Adipose tissue (tissue), 3 donors: ENCODE data around the gene FRMPD1. TPM values are rescaled to one million over a fixed set of nuclear protein-coding genes. Genes with fewer than 3 reads are reported as not detected.
"Not testable (repeated sequence)": the region's sequence is repeated elsewhere in the genome, so short reads cannot be mapped to it uniquely, and the experiment has no call there.

Experiments used
- H3K27ac ChIP-seq: one replicate; pipeline ENCODE4 v1.5.1; 2013; ENCODE audit warnings: low read depth, low read length
- WGBS, 3 donors: extraction: QIAGEN DNeasy Blood & Tissue Kit; methylation state at CpG; one replicate each; pipeline ENCODE4 v1.1.7; 2013; 5-methylcytosine and 5-hydroxymethylcytosine counted together
- polyA plus RNA-seq, 3 donors: library from polyadenylated mRNA; stranded (reverse); fragments of 200-250 nt; gene quantifications; one replicate each; pipeline ENCODE4 v1.2.3, GENCODE V29; 2013
- donor health status: healthy with polysubstance abuse.
- donor health status: Bipolar disorder and iron deficiency.
- donor health status: healthy.

FRMPD1 gene, protein sequence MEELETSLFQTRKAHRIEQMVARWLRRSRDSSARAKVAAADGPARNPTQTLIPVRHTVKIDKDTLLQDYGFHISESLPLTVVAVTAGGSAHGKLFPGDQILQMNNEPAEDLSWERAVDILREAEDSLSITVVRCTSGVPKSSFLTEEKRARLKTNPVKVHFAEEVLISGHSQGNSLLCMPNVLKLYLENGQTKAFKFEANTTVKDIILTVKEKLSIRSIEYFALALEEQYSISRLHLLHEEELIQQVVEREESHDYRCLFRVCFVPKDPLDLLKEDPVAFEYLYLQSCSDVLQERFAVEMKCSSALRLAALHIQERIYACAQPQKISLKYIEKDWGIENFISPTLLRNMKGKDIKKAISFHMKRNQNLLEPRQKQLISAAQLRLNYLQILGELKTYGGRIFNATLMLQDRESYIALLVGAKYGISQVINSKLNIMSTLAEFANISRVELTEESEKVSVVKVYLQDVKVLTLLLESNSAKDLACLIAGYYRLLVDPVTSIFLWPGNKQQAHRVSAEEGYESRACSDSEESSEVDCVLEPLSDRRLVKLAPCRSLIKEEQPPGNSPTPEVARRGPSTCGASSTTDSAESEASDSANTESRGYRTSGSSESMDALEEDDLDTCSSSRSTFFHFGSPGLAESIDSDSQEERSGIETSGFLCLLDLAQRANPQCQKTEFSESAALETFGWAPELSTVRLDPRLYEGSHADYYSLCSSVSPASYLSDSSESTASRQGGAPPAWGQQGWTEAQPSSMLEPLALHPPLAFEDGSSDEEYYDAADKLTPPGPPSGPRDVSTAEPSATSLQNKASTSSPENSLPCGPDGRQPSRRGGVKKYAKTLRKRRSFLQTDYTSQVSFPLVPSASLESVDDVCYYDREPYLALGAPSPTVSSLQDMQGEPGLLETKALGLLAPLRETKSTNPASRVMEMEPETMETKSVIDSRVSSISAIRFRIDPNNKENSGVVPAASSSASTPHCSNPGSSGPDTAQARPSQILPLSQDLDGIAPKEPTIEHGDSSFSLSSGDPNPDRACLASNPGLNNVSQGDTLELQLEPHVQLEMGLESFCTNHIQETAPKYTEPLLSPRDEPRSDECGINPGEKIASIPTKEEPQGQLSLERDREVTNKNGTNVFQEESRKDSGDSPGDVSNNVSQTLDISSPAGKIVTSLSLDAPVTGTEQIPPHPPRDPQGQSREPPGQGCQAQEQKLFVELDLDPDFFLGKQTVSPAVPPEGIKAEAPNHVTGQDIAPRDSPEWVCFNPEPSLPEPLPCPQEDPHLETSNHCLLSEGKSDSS (N-terminal part only)
- under 1 TPM; 0.13 to 0.22 (median 0.21) TPM for polyA plus RNA-seq

DNA sequence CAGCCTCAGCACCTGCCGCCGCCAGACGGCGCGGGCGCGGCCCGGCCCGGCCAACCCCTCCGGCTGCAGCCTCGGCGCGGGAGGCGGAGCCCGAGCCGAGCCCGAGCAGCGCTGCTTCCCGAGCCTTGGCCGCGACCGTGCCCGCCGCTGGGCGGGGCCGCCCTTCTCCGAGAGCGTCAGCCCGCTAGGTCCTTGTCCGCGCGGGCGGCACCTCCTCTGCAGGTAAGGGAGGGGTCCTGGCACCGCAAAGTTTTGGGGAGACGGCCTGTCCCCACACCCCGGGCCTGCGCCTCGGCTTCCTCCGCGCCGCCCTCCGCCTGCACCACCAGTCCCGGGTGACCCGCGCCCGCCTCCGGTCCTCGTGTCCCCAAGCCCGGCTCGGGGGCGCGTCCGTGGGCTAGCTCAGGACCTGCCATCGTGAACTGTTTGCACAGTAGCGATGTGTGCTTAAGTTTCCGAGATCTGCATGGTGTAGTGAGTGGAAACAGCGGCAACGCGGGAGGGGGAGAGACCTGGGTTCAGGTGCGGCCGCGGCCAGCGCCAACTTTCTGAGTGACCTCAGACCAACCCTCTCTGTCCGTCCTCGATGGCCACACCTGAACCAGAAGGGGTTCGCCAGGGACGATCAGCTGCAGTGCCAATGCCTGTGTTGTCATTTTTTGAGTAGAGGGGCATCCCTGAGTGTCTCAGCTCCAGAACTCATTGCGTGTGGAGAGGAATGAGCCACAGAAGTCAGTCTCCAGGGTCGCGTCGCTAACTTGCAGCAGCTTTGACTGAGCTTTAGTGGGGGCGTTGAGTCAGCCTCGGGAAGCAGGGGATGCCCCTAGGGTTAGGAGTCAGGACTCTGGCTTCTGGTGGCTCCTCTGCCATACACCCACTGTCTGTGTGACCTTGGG lies at the start of gene FRMPD1:
TSS of gene FRMPD1 (plus strand) at position 82 of the 896 bp plus-strand sequence. CDS start 41,688 bp downstream, outside the sequence.
- 1% methylated on average over 47 to 73 of the region's 73 CpGs for WGBS, 3 donors
- no peak within 1 kb of the TSS for H3K27ac ChIP-seq

DNA sequence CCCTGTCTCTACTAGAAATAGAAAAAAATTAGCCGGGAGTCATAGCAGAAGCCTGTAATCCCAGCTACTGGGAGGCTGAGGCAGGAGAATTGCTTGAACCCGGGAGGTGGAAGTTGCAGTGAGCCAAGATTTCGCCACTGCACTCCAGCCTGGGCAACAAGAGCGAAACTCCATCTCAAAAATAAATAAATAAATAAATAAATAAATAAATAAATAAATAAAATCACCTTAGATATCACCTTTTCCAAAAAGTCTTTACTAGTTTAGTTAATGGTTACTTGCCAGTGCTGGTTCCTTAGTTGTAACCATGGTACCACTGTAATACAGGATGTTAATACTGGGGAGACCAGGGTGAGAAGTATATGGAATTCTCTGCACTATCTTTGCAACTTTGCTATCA lies 48.7 kb upstream of the FRMPD1 start:
- not testable (repeated sequence) for H3K27ac ChIP-seq

DNA sequence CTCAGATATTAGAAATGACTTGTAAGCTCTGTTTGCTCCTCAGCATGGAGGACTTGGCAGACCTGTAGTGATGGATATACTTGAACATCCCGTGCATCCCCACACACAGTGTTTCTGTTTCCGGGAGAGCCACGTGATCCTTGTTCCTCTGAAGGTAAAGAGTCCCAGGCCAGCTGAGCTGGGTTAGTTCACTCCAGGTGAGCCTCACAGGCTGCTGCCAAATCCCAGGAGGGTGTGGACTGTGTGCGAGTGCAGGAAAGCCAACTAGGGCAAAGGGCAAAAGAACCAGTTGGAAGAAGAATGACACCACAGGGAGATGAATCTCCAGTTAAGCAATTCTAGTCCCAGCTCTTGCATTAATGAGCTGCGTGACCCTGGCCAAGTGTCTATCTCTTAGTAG lies 47.9 kb upstream of the FRMPD1 start:
- 20 to 45% (median 45%) methylated on average over 5 of the region's 5 CpGs for WGBS, 3 donors
- no peak overlapping the region for H3K27ac ChIP-seq

More for the DNA sequence above, 48.7 kb upstream of the FRMPD1 start:
- 79 to 90% (median 90%) methylated on average over 4 of the region's 4 CpGs for WGBS, 3 donors

DNA sequence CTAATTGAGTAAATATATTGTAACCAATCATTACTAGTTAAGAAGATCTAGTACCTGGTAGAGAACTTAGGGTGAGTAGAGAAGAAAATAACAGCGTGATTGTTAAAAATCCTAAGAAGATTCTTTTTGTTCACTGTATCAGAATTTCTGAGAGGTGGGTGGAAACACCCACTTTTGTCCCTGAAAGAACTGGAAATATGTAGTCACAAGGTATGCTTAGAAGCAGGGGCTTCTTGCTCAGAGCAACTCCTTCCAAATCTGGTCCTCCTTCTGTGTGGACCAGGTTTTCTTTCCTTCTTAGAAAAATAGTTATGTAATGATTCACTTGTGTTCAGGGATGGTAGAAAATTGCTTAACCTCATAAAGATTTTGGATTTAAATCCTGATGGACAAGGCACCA lies 46.5 kb upstream of the FRMPD1 start:
- no peak overlapping the region for H3K27ac ChIP-seq
- WGBS, 3 donors, result 84 to 91% (median 90%) methylated on average over 1 of the region's 1 CpG

DNA sequence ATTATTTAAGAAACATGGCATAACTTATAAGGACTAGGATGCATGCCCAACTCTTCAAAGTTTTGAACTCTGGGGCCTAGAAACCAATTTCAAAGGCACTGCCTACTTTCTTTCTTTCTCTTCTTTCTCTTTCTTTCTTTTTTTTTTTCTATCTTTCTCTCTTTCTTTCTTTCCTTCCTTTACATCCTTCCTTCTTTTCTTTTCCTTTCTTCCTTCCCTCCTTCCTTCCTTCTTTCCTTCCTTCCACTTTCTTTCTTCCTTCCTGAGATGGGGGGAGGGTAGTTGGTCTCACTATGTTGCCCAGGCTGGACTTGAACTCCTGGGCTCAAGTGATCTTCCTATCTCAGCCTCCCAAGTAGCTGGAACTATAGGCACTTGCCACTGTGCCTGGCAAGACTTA lies 42.5 kb upstream of the FRMPD1 start:
- H3K27ac ChIP-seq, result no peak overlapping the region

DNA sequence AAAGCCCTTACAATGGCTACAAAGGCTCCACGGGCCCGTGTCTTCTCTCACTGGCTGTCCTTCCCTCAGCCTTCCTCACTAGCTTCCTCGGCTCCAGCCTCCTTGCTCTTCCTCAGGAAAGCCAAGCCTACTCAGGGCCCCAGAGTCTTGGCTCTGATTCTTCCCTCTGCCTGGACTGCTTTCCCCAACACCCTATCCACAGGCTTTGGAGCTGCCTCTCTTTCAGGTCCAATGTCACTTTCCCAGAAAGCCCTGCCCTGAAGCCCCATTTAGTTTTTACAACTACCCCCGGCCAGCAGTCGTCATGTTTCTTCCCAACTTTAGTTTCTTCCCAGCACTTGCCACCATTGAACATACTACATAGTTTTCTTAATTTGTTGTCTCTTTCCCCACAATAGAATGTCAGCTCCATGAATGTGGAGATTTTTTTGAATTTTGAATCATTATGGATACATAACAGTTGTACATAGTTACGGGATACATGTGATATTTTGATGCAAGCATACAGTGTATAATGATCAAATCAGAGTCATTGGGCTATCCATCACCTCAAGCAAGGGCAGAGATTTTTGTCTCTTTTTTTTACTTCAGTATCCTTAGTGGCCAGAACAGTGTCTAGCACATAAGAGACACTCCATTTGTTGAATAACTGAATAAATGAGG lies 40.9 kb upstream of the FRMPD1 start:
- no peak overlapping the region for H3K27ac ChIP-seq
- WGBS, 3 donors, result 77% methylated on average over 6 of the region's 6 CpGs

DNA sequence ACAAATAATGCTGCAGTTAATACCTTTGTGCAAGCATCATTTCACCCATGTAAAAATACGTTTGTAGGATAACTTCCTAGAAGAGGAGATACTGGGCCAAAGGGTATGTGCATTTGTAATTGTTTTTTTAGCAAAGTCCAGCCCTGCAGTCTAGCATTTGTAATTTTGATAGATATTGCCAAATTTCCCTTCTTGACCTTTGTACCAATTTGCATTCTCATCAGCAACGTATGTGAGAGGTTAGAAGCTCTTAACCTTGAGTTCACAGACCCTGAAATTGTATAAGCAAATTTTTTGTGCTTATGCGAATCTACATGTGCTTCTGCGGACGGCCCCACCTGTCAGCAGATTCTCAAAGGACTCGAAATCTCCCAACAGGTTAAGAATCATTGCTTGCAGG lies 39.7 kb upstream of the FRMPD1 start:
- 73 to 76% (median 76%) methylated on average over 6 of the region's 6 CpGs for WGBS, 3 donors
- H3K27ac ChIP-seq, result no peak overlapping the region

DNA sequence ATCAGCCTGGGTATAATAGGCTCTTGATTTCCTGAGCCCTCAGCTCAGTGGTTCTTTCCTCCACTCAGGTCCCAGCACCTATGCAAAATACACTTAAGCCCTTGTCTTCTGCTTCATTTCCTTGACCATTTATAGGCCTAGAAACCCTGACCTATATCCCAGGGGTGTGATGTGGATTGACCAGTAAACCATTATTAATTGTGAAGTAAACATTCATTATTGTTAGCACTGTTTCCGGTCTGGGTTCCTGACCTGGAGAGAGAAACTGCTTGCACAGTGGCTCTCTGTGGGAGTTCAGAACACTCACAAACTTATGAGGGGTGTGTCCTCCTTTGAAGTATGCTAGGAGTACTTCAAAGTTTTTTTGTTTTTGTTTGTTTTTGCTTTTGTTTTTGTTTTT lies 38.8 kb upstream of the FRMPD1 start:
- no peak overlapping the region for H3K27ac ChIP-seq
- whole genome bisulfite sequencing, 3 donors, result 55 to 69% (median 64%) methylated on average over 1 of the region's 1 CpG

DNA sequence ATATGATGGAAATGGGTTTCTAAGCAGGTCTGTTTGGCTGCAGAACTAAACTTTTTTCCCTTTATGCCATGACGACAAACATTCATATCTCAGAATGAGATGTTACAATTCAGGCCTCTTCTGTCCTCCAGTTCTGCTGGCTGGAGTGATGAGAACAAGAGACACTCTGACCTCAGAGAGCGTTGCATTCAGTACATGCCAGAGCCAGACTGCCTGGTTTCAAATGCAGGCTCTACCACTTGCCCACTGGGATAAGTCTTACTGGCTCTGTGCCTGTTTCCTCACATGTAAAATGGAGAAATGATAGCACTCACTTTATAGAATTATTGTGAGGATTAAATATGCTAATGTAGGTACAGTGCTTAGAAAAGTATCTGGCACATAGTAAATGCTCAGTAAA lies 33.6 kb upstream of the FRMPD1 start:
- no peak overlapping the region for H3K27ac ChIP-seq
- WGBS, 3 donors, result 82 to 85% (median 83%) methylated on average over 2 of the region's 2 CpGs

DNA sequence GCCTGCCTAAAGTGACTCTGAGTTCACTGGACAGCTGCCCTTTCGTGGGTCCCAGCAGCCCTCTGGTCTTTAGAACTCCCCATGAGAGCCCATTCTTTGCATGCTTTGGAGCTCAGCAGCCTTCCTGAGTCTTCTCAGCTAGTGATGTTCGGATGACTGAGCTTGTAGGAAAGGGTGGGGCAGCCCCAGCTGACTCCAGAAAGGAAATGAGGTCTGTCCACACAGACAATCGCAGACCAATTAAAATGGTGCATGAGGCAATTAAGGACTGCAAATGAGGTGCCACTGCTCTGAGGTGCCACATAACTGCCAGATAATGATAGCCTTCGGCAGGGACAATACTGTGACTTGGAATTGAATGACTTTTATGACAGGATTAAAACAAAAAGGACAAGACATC lies 32.9 kb upstream of the FRMPD1 start:
- 45 to 58% (median 56%) methylated on average over 4 of the region's 4 CpGs for WGBS, 3 donors

DNA sequence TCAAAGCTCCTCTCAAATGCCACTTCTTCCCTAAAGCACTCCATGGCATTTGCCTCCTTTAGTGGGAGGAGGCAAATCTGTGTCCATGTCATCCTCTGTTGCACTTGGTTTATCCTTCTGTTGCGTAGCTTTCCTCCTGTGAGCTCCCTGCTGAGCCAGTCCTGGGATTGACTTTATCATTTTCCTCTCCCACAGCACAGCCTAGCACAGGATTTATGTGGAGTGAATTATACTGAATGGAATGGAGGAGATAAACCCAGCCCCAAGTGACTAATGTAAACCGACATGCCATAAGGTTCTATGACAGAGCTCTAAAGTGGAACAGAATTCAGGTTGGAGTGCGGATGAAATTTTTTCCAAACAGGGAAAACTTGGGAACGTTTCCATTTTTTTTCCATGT lies 31.9 kb upstream of the FRMPD1 start:
- WGBS, 3 donors, result 86 to 92% (median 90%) methylated on average over 4 of the region's 4 CpGs
- H3K27ac ChIP-seq, result no peak overlapping the region

More for the DNA sequence above, 32.9 kb upstream of the FRMPD1 start:
- no peak overlapping the region for H3K27ac ChIP-seq

DNA sequence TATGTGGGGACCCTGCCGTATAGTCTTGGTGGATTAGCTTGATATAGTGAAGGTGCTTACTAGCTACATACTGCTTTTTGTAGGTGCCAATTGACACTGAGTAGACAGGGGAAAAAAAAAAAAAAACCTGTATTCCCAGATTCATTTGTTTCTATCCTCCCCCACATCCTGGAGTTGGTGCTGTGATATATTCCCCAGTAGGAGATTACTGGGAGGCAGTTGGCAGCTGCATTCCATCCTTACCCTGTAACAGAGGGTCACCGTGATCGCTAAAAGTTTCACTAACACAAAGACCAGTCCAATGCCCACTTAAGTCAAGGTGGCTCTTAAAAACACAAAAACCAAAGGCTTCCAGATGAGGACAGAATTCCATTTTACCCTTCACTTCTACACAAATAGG lies 30.9 kb upstream of the FRMPD1 start:
- WGBS, 3 donors, result 85 to 96% (median 94%) methylated on average over 3 of the region's 3 CpGs
- H3K27ac ChIP-seq, result no peak overlapping the region

DNA sequence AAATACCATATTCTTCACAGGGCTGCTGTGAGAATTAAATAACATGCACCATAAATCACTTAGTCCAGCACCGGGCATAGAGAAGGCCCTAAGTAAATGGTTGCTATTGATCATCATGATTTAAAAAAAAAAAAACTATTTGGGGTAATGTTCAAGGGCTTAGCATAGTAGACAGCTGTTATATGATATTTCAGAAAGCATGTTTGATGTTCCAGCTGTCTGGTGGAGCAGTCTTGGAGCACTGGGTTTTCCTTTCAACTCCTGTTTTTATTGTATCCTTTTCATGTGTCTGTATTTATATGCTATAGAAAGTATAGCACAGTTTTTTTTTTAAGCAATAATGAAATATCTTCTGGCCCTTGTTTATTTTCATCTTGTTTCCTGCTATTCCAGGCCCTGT lies 30.4 kb upstream of the FRMPD1 start:
- no peak overlapping the region for H3K27ac ChIP-seq
- 89 to 97% (median 89%) methylated on average over 1 of the region's 1 CpG for WGBS, 3 donors

DNA sequence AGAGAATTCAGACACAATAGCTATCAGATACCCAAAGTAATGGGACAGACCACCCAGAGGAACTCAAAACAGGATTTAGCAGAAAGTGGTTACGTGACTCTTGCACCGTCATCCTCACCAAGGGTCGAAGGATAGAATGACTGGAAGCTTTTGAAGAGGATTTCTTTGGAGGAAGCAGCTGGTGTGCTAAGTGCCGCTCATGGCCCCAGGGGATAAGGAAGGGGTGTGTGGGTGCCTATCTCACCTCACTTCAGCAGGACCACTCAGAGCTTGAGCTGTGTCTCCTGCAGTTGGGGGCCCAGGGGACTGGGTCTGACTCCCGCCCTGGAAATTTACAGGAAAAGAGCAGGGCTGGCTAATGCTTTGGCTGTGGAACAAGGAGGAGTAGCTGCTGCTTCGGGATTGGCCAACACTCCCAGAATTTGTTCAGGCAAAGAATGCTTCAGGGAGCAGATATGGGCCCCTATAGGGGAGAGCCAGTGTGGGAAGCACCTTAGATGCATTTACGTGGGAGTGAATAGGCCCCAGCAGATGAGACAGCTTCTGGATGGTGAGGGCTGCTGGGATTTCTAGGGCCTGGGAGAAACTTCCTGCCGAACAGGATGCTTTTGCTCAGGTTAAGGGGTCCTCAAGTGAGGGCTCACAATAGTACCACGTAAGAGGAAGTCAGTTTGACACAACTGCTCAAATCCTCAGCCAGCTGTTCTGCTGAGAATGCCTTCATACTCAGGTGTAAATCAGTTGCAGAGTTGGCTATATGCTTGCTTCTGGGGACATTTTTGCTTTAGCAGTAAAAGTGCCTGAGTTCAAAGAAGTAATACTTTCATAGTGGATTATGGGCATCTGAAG lies 29.3 kb upstream of the FRMPD1 start:
- H3K27ac ChIP-seq, result no peak overlapping the region
- WGBS, 3 donors, result 42 to 78% (median 43%) methylated on average over 9 of the region's 9 CpGs

DNA sequence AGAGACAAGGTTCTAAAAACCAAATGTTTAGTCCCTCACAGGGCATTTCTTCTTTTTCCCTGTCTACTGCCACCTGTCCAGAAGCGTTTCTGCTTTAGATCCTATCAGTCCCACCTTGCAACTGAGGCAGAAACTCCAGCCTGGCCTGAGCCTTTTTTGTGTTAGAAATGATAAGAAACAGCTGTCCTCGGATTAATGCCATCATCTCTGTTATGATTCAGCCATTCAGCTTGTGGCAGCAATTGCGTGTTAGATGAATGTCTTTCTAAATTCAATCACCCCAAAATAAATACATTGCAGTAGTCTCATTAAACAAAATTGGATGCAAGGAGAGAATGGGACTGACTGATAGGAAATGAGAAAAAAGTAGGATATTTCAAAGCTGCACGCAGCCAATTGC lies 28.3 kb upstream of the FRMPD1 start:
- WGBS, 3 donors, result 80 to 89% (median 87%) methylated on average over 4 of the region's 4 CpGs
- H3K27ac ChIP-seq, result no peak overlapping the region

DNA sequence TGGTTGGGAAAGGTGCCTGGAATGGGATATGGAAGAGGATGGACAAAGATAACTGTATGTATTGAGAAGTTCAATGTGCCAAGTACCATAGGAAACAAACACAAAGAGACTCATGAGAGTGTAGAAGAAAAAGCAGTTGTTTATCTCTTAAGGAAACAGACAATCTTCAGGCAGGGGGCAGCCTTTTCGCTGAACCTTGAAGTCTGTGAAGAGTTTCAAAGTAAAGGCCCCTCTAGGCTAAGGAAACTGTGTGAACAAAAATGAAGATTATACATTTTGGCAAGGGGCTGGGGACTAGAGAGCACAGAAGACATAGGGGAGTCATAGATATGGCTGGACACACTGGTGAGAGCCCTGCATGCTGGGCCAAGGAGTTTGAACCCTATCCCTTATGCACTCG lies 27.5 kb upstream of the FRMPD1 start:
- no peak overlapping the region for H3K27ac ChIP-seq
- 82 to 93% (median 88%) methylated on average over 2 of the region's 2 CpGs for WGBS, 3 donors
